RWPE1 (cell line): ENCODE measurements around the gene TMEM200C.

Experiments used
- CTCF ChIA-PET: fragments of 350-600 bp; sonication (Branson Sonifier 250); formaldehyde crosslinking; extraction: SDS; loops from one replicate; lab custom pipeline; 2021; lab: Yijun Ruan, JAX
- POLR2A ChIA-PET: fragments of 400-600 bp; formaldehyde crosslinking; extraction: SDS; loops from one replicate; lab custom pipeline; 2020; ENCODE audit warnings: antibody characterized with exemption; ENCODE audit not compliant: low non-redundant PET; lab: Yijun Ruan, JAX
- DNase-seq: peaks from one replicate; pipeline ENCODE4 v3.0.0; 2012; ENCODE audit warnings: low spot score
- H3K27ac ChIP-seq: fragments of 450-650 bp; 2 replicates; pipeline ENCODE4 v1.5.1; 2017
- CTCF ChIP-seq: fragments of 450-650 bp; conservative IDR thresholded peaks from 2 replicates; pipeline ENCODE4 v1.5.1; 2017; ENCODE audit warnings: low read depth, mild to moderate bottlenecking

TMEM200C gene

GRCh38 chr18:5894611-5895298 is 567 bp downstream of the TMEM200C start:
- no peak for TF ChIP-seq CTCF
- H3K27ac ChIP-seq = no peak overlapping the region
- POLR2A ChIA-PET = no interaction called here
- CTCF ChIA-PET = no interaction called here
- DNase-seq = no peak

GRCh38 chr18:5893956-5894610 is 1.2 kb downstream of the TMEM200C start:
- H3K27ac ChIP-seq = no peak overlapping the region
- no peak for TF ChIP-seq CTCF
- POLR2A ChIA-PET = no interaction called here
- no peak for DNase-seq
- CTCF ChIA-PET = interaction anchor here (0.7 kb wide), 1 partner anchor 9 kb away, joined by 3 read pairs; no protein-coding TSS in a partner anchor

- DNase-seq = no peak
- ChIA-PET POLR2A (no interaction called here), CTCF (interaction anchor here (0.6 kb wide), 1 partner anchor 13 kb away, joined by 3 read pairs; no protein-coding TSS in a partner anchor)
- no peak overlapping the region for H3K27ac ChIP-seq
- TF ChIP-seq CTCF = no peak
Observed at GRCh38 chr18:5892823-5893431, 2.4 kb downstream of the TMEM200C start.

GRCh38 chr18:5891854-5892215 is 3.5 kb downstream of the TMEM200C start:
- DNase-seq = no peak
- no peak for TF ChIP-seq CTCF
- POLR2A ChIA-PET = no interaction called here
- no peak overlapping the region for H3K27ac ChIP-seq
- CTCF ChIA-PET = no interaction called here

- ChIA-PET POLR2A (no interaction called here), CTCF (no interaction called here)
- H3K27ac ChIP-seq = no peak overlapping the region
- no peak for DNase-seq
- no peak for TF ChIP-seq CTCF
Observed at GRCh38 chr18:5891184-5891853, 4.0 kb downstream of the TMEM200C start.
